ENCODE measurements around the gene ARHGEF1.

Gene ARHGEF1

GRCh38 chr19:41882568-41883462 lies at the start of gene ARHGEF1:
Gene ARHGEF1, plus strand, starts transcription at chr19:41883184. Its CDS starts 4,899 bp downstream, at chr19:41888083.
- DNase-seq (ENCODE audit: low read depth): no peak

- no peak for DNase-seq (ENCODE audit: low read depth)
Observed at GRCh38 chr19:41837981-41838708, 44.8 kb upstream of the ARHGEF1 start.

GRCh38 chr19:41839211-41839610 lies 43.8 kb upstream of the ARHGEF1 start:
- DNase-seq (ENCODE audit: low read depth): no peak

- no peak for DNase-seq (ENCODE audit: low read depth)
Observed at GRCh38 chr19:41843371-41843770, 39.6 kb upstream of the ARHGEF1 start.

- DNase-seq (ENCODE audit: low read depth): no peak
Observed at GRCh38 chr19:41844601-41845000, 38.4 kb upstream of the ARHGEF1 start, which contains the start of gene LYPD4. Gene LYPD4, minus strand, starts transcription at chr19:41844683. Its CDS starts 5,398 bp downstream, at chr19:41839285.

GRCh38 chr19:41845001-41845050 lies 38.2 kb upstream of the ARHGEF1 start, which contains the start of gene DMRTC2:
Gene DMRTC2, plus strand, starts transcription at chr19:41845042. Its CDS starts 2,387 bp downstream, at chr19:41847429.
- DNase-seq (ENCODE audit: low read depth): no peak

GRCh38 chr19:41845051-41845590 lies 37.9 kb upstream of the ARHGEF1 start:
- DNase-seq (ENCODE audit: low read depth): no peak

GRCh38 chr19:41847351-41848105 lies 35.5 kb upstream of the ARHGEF1 start:
- DNase-seq (ENCODE audit: low read depth): no peak

- DNase-seq (ENCODE audit: low read depth): no peak
Observed at GRCh38 chr19:41848666-41849065, 34.3 kb upstream of the ARHGEF1 start.

GRCh38 chr19:41849067-41849466 lies 33.9 kb upstream of the ARHGEF1 start:
- no peak for DNase-seq (ENCODE audit: low read depth)

GRCh38 chr19:41850381-41850780 lies 32.6 kb upstream of the ARHGEF1 start:
- no peak for DNase-seq (ENCODE audit: low read depth)

- DNase-seq (ENCODE audit: low read depth): no peak
Observed at GRCh38 chr19:41851456-41851855, 31.5 kb upstream of the ARHGEF1 start.

- no peak for DNase-seq (ENCODE audit: low read depth)
Observed at GRCh38 chr19:41853344-41853743, 29.6 kb upstream of the ARHGEF1 start.

- no peak for DNase-seq (ENCODE audit: low read depth)
Observed at GRCh38 chr19:41853768-41854167, 29.2 kb upstream of the ARHGEF1 start.

GRCh38 chr19:41859213-41859617 lies 23.8 kb upstream of the ARHGEF1 start:
- no peak for DNase-seq (ENCODE audit: low read depth)

- peak; percentile 90 for DNase-seq (ENCODE audit: low read depth)
Observed at GRCh38 chr19:41859618-41860418, 23.2 kb upstream of the ARHGEF1 start, which contains the start of gene RPS19. Gene RPS19, plus strand, starts transcription at chr19:41860255. Its CDS starts 520 bp downstream, at chr19:41860775.

GRCh38 chr19:41860419-41861115 lies 22.4 kb upstream of the ARHGEF1 start:
- DNase-seq (ENCODE audit: low read depth): no peak

- no peak for DNase-seq (ENCODE audit: low read depth)
Observed at GRCh38 chr19:41861116-41861768, 21.7 kb upstream of the ARHGEF1 start.

- no peak for DNase-seq (ENCODE audit: low read depth)
Observed at GRCh38 chr19:41861846-41862245, 21.1 kb upstream of the ARHGEF1 start.

GRCh38 chr19:41862445-41862986 lies 20.5 kb upstream of the ARHGEF1 start:
- DNase-seq (ENCODE audit: low read depth): no peak

Measured in non-pigmented ciliary epithelial cell (primary cell).